ENCODE measurements around the gene ORM1.

The ORM1 gene

GRCh38 chr9:114304416-114305188 lies 18.3 kb upstream of the ORM1 start:
- DNase-seq (ENCODE audit: extremely low read depth in 1 of 2, low read depth in 1 of 2): no peak

- no peak for DNase-seq (ENCODE audit: extremely low read depth in 1 of 2, low read depth in 1 of 2)
Measured at GRCh38 chr9:114307899-114308267, 15.0 kb upstream of the ORM1 start.

GRCh38 chr9:114308361-114308950 lies 14.4 kb upstream of the ORM1 start:
- DNase-seq (ENCODE audit: extremely low read depth in 1 of 2, low read depth in 1 of 2): no peak

- no peak for DNase-seq (ENCODE audit: extremely low read depth in 1 of 2, low read depth in 1 of 2)
Measured at GRCh38 chr9:114309096-114309495, 13.8 kb upstream of the ORM1 start.

- no peak for DNase-seq (ENCODE audit: extremely low read depth in 1 of 2, low read depth in 1 of 2)
Measured at GRCh38 chr9:114310471-114311450, 12.1 kb upstream of the ORM1 start.

GRCh38 chr9:114311571-114312512 lies 11.1 kb upstream of the ORM1 start:
- DNase-seq (ENCODE audit: extremely low read depth in 1 of 2, low read depth in 1 of 2): no peak

GRCh38 chr9:114312513-114312875 lies 10.4 kb upstream of the ORM1 start:
- no peak for DNase-seq (ENCODE audit: extremely low read depth in 1 of 2, low read depth in 1 of 2)

GRCh38 chr9:114313186-114313585 lies 9.7 kb upstream of the ORM1 start:
- no peak for DNase-seq (ENCODE audit: extremely low read depth in 1 of 2, low read depth in 1 of 2)

GRCh38 chr9:114314256-114314867 lies 8.5 kb upstream of the ORM1 start:
- no peak for DNase-seq (ENCODE audit: extremely low read depth in 1 of 2, low read depth in 1 of 2)

GRCh38 chr9:114314881-114315722 lies 7.8 kb upstream of the ORM1 start:
- no peak for DNase-seq (ENCODE audit: extremely low read depth in 1 of 2, low read depth in 1 of 2)

GRCh38 chr9:114315723-114316363 lies 7.1 kb upstream of the ORM1 start:
- DNase-seq (ENCODE audit: extremely low read depth in 1 of 2, low read depth in 1 of 2): no peak

- DNase-seq (ENCODE audit: extremely low read depth in 1 of 2, low read depth in 1 of 2): no peak
Measured at GRCh38 chr9:114316605-114317230, 6.2 kb upstream of the ORM1 start.

GRCh38 chr9:114317665-114318357 lies 5.1 kb upstream of the ORM1 start:
- no peak for DNase-seq (ENCODE audit: extremely low read depth in 1 of 2, low read depth in 1 of 2)

GRCh38 chr9:114318416-114318815 lies 4.5 kb upstream of the ORM1 start:
- no peak for DNase-seq (ENCODE audit: extremely low read depth in 1 of 2, low read depth in 1 of 2)

- no peak for DNase-seq (ENCODE audit: extremely low read depth in 1 of 2, low read depth in 1 of 2)
Measured at GRCh38 chr9:114319147-114319546, 3.8 kb upstream of the ORM1 start.

- peak in 1 of 2 donors; percentile 10 for DNase-seq (ENCODE audit: extremely low read depth in 1 of 2, low read depth in 1 of 2)
Measured at GRCh38 chr9:114320710-114321109, 2.2 kb upstream of the ORM1 start.

- peak in 1 of 2 donors; percentile 52 for DNase-seq (ENCODE audit: extremely low read depth in 1 of 2, low read depth in 1 of 2)
Measured at GRCh38 chr9:114321759-114322158, 1.1 kb upstream of the ORM1 start.
